ENCODE measurements around the gene ANG.

ANG gene

GRCh38 chr14:20692116-20692751, 3.7 kb downstream of the ANG start:
- Histone ChIP-seq H3K4me3 (IDR thresholded peaks at IDR 0.05; ENCODE audit: insufficient read depth, low read depth, low read length) (no peak overlapping the region), H2AFZ (ENCODE audit: low read depth) (no peak overlapping the region), H3K36me3 (ENCODE audit: insufficient read depth) (no peaks in the 10 kb centered on the region), H3K27me3 (ENCODE audit: insufficient read depth, low read depth) (no peaks in the 10 kb centered on the region), H3K27ac (no peak overlapping the region), H3K4me1 (ENCODE audit: low read depth, poor library complexity, severe bottlenecking) (peaks cover 7% of the 10 kb centered on the region), H3K9ac (no peak overlapping the region), H3K4me2 (no peak overlapping the region), H3K79me2 (ENCODE audit: insufficient read depth, low read depth) (no peaks in the 10 kb centered on the region), H4K20me1 (ENCODE audit: insufficient read depth) (no peaks in the 10 kb centered on the region)
- TF ChIP-seq CTCF (conservative IDR thresholded peaks at IDR 0.05; ENCODE audit: low read depth, low read length) = no peak

GRCh38 chr14:20696764-20697163, 8.2 kb downstream of the ANG start:
- no peak overlapping the region for H3K9ac ChIP-seq
- no peaks in the 10 kb centered on the region for H3K4me1 ChIP-seq (ENCODE audit: low read depth, poor library complexity, severe bottlenecking)
- TF ChIP-seq CTCF (conservative IDR thresholded peaks at IDR 0.05; ENCODE audit: low read depth, low read length) = no peak
- H3K27me3 ChIP-seq (ENCODE audit: insufficient read depth, low read depth) = no peaks in the 10 kb centered on the region
- H3K4me3 ChIP-seq (IDR thresholded peaks at IDR 0.05; ENCODE audit: insufficient read depth, low read depth, low read length) = no peak overlapping the region
- H2AFZ ChIP-seq (ENCODE audit: low read depth) = no peak overlapping the region
- no peaks in the 10 kb centered on the region for H3K79me2 ChIP-seq (ENCODE audit: insufficient read depth, low read depth)
- H4K20me1 ChIP-seq (ENCODE audit: insufficient read depth) = no peaks in the 10 kb centered on the region
- no peak overlapping the region for H3K4me2 ChIP-seq
- H3K27ac ChIP-seq = no peak overlapping the region
- H3K36me3 ChIP-seq (ENCODE audit: insufficient read depth) = no peaks in the 10 kb centered on the region

- no peak overlapping the region for H3K4me2 ChIP-seq
- no peak overlapping the region for H3K4me3 ChIP-seq (IDR thresholded peaks at IDR 0.05; ENCODE audit: insufficient read depth, low read depth, low read length)
- no peaks in the 10 kb centered on the region for H3K27me3 ChIP-seq (ENCODE audit: insufficient read depth, low read depth)
- no peaks in the 10 kb centered on the region for H3K4me1 ChIP-seq (ENCODE audit: low read depth, poor library complexity, severe bottlenecking)
- H3K36me3 ChIP-seq (ENCODE audit: insufficient read depth) = no peaks in the 10 kb centered on the region
- no peak overlapping the region for H3K9ac ChIP-seq
- H3K27ac ChIP-seq = no peak overlapping the region
- H2AFZ ChIP-seq (ENCODE audit: low read depth) = no peak overlapping the region
- TF ChIP-seq CTCF (conservative IDR thresholded peaks at IDR 0.05; ENCODE audit: low read depth, low read length) = peak; percentile 71
- no peaks in the 10 kb centered on the region for H4K20me1 ChIP-seq (ENCODE audit: insufficient read depth)
- H3K79me2 ChIP-seq (ENCODE audit: insufficient read depth, low read depth) = no peaks in the 10 kb centered on the region
Measured at GRCh38 chr14:20697273-20698017, 8.9 kb downstream of the ANG start.

- Histone ChIP-seq H3K4me3 (IDR thresholded peaks at IDR 0.05; ENCODE audit: insufficient read depth, low read depth, low read length) (no peak overlapping the region), H4K20me1 (ENCODE audit: insufficient read depth) (no peaks in the 10 kb centered on the region), H3K36me3 (ENCODE audit: insufficient read depth) (no peaks in the 10 kb centered on the region), H3K27ac (no peak overlapping the region), H3K79me2 (ENCODE audit: insufficient read depth, low read depth) (no peaks in the 10 kb centered on the region), H3K4me1 (ENCODE audit: low read depth, poor library complexity, severe bottlenecking) (no peaks in the 10 kb centered on the region), H3K9ac (no peak overlapping the region), H3K27me3 (ENCODE audit: insufficient read depth, low read depth) (no peaks in the 10 kb centered on the region), H2AFZ (ENCODE audit: low read depth) (no peak overlapping the region), H3K4me2 (no peak overlapping the region)
- peak; percentile 42; the same call in 1 of the 2 replicates for TF ChIP-seq CTCF (conservative IDR thresholded peaks at IDR 0.05; ENCODE audit: low read depth, low read length)
Measured at GRCh38 chr14:20698018-20698329, 9.4 kb downstream of the ANG start.
